ENCODE data around the gene ARAP1. TPM values are rescaled to one million over a fixed set of nuclear protein-coding genes. Genes with fewer than 3 reads are reported as not detected.

The ARAP1 gene
- total and polyA plus RNA-seq, 2 donors (not counting 3 experiments of a cell fraction or from before 2014, with no cell fraction given): 36.8 to 66.2 TPM

GRCh38 chr11:72668629-72669347, 83.4 kb downstream of the ARAP1 start:
- Histone ChIP-seq H3K4me3 (replicated peaks in 1 of 3; ENCODE audit: insufficient read depth in 1 of 3, low read depth in 1 of 3, low read length in 3 of 3) (no peak overlapping the region), H4K20me1 (replicated peaks; ENCODE audit: control insufficient read depth, extremely low read depth, insufficient read depth, low read length) (no peaks in the 10 kb centered on the region), H3K4me1 (ENCODE audit: control insufficient read depth, extremely low read depth, insufficient read depth, low read length) (no peaks in the 10 kb centered on the region), H3K9ac (replicated peaks; ENCODE audit: extremely low read depth, insufficient read depth, low read length) (no peak overlapping the region), H3K9me3 (replicated peaks; ENCODE audit: control insufficient read depth, insufficient read depth, low read length) (no peaks in the 10 kb centered on the region), H3K4me2 (ENCODE audit: insufficient read depth, low read length) (no peak overlapping the region), H3K27ac (ENCODE audit: insufficient read depth, low read depth, low read length) (no peak overlapping the region), H3K27me3 (ENCODE audit: control insufficient read depth in 2 of 2, insufficient read depth in 2 of 2, low read length in 2 of 2) (peaks cover 9 to 15% of the 10 kb centered on the region in 2 experiments), H3K9me1 (replicated peaks; ENCODE audit: control insufficient read depth, extremely low read depth, insufficient read depth, low read length) (no peaks in the 10 kb centered on the region), H3K79me2 (ENCODE audit: control insufficient read depth, insufficient read depth, low read length) (no peaks in the 10 kb centered on the region), H2AFZ (ENCODE audit: low read depth, low read length) (no peak overlapping the region), H3K36me3 (ENCODE audit: control insufficient read depth in 2 of 2, extremely low read depth in 1 of 2, insufficient read depth in 2 of 2, low read length in 2 of 2) (no peaks in the 10 kb centered on the region)
- TF ChIP-seq JUN (IDR thresholded peaks at IDR 0.05; ENCODE audit: borderline replicate concordance, insufficient read depth, insufficient read length, low read depth): no peak
- TF ChIP-seq EZH2 (IDR thresholded peaks at IDR 0.05; ENCODE audit: borderline replicate concordance, low read depth, low read length, severe bottlenecking): no peak
- TF ChIP-seq POLR2A (IDR thresholded peaks at IDR 0.05; ENCODE audit: low read depth, low read length): no peak
- TF ChIP-seq CTCF (IDR thresholded peaks at IDR 0.05; ENCODE audit: extremely low read depth in 1 of 2, insufficient read depth in 1 of 2, low read depth in 1 of 2, low read length in 2 of 2): no peak
- TF ChIP-seq GATA2 (IDR thresholded peaks at IDR 0.05; ENCODE audit: insufficient read depth, insufficient read length, low read depth, low read length): no peak
- TF ChIP-seq POLR2AphosphoS5 (IDR thresholded peaks at IDR 0.05; ENCODE audit: insufficient read depth, low read depth, low read length): no peak
- TF ChIP-seq FOS (IDR thresholded peaks at IDR 0.05; ENCODE audit: borderline replicate concordance, insufficient read depth, low read length): no peak
- no peak for TF ChIP-seq MYC (IDR thresholded peaks at IDR 0.05; ENCODE audit: low read depth, low read length)
- TF ChIP-seq MAX (IDR thresholded peaks at IDR 0.05; ENCODE audit: insufficient read depth, insufficient read length): no peak
- dilution Hi-C loops (cut with MboI; ENCODE audit: extremely low pct_ligation_motif_present, low sequenced_read_pairs) (no loop called here), intact Hi-C loops (cut with micrococcal nuclease) (no loop called here)
- CTCF ChIA-PET: interaction anchor here (1.0 to 3.2 kb wide), 7 partner anchors 8 to 82 kb away, joined by 3 to 18 read pairs (median 8); no protein-coding TSS in a partner anchor
- no peak for DNase-seq (ENCODE audit: low read depth, low spot score)
- POLR2A ChIA-PET: no interaction called here
- BruUV-seq (replicated peaks): no TSS peak
- FAIRE-seq: no peak
